NK-92 treated with Interleukin-12 subunit alpha and Interleukin-12 subunit beta, amount 100 ng/mL, for 24 hours (cell line): ENCODE measurements around the gene RRP12.
"Not testable (repeated sequence)": the region's sequence is repeated elsewhere in the genome, so short reads cannot be mapped to it uniquely, and the experiment has no call there.

Source experiments
- DNase-seq: peaks from one replicate; lab custom pipeline; 2025; lab: John Stamatoyannopoulos, UW

RRP12 gene

DNA sequence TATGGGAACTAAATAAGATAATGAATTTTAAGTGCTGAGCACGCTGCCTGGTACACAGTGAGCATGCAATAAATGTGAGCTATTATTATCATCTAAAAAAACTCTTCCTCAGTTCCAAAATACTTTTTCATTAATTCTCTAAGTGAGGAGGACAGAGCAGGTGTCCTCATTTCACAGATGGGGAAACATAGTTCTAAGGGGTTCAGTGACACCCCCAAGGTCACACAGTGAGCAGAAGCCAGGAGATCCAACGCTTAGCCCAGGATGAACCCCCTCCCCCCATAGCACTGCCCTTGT is 6.8 kb upstream of the RRP12 start:
- no peak for DNase-seq

DNA sequence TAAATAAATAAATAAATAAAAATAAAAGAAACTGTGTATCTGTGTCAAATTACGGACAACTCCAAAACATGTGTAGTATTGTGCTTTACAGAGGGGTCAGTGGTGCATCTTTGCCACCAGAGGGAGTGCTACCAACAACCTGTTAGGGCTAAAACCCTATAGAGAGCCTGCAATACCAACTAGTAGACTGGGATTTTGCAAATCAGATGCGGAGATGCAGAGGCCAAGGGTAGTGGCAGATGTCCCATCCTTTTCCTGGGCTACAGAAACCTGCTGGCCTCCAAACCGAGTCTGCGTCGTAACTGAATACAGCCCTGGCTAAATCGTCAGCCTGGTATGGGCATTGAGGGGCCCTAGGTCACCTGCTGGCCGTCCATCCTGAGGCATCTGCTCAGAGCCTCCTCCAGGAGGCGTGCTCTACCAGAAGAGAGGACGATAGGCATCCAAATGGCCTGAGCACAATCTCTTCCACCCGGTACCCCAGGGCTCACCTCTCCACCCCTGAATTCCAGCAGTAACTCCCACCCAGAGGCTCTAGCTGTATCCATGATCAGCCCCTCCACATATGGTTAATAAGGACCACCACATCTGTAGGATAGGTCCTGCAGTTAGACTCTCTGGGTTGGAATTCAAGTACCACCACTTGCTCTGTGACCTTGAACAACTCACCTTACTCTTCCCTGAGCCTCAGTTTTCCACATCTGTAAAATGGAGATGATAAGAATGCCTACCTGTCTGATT is 6.2 kb upstream of the RRP12 start:
- peak; percentile 58 for DNase-seq

DNA sequence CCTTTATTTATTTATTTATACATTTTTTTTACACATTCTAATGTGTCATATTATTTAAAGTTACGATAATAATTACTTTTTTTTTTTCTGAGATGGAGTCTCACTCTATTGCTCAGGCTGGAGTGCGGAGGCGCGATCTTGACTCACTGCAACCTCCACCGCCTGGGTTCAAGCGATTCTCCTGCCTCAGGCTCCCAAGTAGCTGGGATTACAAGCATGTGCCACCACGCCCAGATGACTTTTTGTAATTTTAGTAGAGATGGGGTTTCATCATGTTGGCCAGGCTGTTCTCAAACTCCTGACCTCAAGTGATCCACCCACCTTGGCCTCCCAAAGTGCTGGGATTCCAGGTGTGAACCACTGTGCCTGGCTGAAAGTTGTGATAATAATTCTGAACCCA is 5.3 kb upstream of the RRP12 start:
- DNase-seq = not testable (repeated sequence)

DNA sequence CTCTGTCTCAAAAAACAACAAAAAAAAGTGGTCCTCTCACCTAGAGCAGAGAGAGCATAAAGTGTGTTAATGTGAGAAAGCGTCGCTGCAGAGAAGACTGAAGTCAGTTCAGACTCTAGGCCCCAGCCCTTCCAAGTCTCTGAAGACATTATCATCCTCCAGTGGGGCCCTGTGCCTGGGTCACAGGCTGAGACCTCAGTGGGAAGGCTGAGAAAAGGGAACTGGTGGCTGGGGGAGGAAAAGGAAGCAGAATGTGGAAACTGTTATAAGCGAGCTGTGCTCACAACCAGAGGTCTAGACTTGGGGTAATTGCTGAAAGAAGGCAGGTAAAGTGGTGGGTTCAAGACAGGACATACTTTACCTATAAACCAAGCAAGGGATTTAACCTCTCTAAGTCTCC is 4.9 kb upstream of the RRP12 start:
- DNase-seq = no peak

DNA sequence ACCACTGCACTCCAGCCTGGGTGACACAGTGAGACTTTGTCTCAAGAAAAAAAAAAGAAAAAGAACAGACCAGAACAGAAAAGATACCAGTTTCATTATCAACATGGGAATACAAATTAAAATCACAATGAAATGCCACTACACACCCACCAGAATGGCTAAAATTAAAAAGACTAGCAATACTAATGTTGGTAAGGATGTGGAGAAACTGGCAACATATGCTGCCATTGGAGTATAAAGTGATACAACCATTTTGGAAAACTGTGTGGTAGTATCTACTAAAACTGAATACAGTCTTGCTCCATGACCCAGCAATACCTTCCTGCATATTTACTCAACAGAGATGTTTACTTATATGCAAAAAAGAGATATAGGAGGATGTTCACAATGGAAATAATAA is 2.9 kb upstream of the RRP12 start:
- DNase-seq = no peak

DNA sequence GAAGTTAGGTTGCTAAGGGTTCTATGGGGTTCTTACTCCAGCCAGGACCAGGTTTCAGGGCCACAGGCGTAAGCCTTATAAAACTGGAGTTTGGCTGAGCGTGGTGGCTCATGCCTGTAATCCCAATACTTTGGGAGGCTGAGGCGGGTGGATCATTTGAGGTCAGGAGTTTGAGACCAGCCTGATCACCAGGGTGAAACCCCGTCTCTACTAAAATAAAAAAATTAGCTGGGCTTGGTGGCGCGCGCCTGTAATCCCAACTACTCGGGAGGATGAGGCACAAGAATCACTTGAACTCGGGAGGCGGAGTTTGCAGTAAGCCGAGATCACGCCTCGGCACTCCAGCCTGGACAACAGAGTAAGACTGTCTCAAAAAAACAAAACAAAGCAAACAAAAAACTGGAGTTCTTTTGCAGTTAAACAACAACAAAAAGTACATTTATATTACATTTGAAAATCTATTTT is 347 bp upstream of the RRP12 start:
- no peak for DNase-seq

DNA sequence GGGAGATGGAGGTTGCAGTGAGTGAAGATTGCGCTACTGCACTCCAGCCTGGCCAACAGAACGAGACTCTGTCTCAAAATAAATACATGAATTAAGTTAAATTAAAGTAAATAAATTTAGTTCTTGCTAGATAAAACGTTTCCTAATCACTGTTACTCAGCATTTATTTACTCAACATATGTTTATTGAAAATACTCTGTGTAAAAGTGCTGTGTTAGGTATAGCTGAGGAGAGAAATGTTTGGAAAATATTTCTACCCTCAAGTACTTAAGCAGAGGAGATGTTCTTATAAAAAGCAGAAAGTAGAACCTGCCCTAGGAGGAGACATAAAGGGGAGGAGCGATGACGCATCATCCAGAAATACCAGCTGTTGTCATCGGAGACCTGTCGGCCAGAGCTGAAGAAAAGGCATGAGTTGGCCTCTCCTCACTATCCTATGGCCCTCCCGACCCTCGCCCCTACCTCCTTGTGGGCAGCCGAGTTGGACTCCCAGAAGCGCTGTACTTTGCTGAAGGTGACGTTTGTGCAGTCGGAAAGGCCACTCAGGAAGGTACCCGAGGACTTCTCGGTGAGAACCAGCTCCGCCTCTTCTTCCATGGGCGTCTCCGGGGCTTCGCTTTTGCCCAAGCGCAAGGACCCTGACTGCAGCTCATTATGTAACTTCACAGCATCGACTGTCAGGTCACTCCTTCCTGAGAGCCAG is 1.1 kb downstream of the RRP12 start:
- DNase-seq = no peak

DNA sequence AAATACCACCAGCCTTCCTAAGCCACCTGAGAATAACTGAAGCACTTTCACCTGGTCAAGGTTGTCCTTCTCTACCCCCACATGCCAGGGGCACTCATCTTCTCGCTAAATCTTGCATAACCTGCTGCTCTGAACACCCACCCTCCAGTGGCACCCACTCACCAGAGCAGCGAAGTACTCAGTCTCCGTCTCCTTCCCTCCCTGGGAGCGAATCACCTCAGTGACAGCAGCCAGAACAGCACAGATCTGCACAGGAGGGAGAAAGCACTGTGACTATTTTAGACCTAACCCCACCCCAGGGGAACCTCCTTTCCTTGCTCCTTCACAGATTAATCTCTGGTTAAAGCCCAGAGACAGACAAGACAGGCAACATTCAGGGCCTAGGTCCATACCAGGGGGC is 5.1 kb downstream of the RRP12 start:
- DNase-seq = no peak

DNA sequence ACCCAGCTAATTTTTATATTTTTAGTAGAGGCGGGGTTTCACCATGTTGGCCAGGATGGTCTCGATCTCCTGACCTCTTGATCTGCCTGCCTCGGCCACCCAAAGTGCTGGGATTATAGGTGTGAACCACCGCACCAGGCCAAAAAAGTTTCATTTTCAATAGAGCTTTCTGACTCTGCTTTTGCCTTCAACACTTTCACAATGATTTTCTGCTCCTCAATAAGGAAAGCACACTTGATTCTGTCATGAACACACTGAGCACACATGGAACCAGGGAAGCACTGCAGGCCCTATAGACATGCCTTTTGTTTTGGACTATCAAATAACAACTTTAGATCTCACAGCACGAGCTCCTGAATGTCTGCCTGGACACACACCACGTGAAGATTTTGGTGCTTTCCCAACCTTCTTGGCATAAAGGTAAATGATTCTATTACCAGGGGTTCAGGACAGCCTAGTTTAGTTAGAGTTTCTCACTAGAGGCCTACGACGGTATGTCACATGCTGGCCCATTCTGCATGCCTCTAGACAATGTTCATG is 8.0 kb downstream of the RRP12 start:
- no peak for DNase-seq

DNA sequence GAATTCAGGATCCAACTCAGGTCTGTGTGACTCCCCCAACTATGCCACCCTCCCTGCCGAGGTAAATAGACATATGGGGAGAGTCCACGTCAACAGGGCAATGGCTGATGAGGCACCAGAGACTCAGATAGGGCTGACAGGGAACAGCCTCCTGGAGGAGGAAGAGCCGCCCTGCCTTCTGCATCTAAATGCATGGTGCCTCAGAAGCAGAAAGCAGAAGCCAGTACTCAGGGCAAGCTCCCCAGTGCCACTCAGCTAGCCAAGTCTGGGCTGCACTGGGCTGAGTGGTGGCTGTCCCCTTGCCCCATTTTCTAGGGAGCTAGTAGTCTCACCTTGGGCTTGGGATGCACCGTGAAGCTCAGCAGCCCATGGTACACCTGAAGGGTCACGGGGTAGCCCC is 11.0 kb downstream of the RRP12 start:
- no peak for DNase-seq

DNA sequence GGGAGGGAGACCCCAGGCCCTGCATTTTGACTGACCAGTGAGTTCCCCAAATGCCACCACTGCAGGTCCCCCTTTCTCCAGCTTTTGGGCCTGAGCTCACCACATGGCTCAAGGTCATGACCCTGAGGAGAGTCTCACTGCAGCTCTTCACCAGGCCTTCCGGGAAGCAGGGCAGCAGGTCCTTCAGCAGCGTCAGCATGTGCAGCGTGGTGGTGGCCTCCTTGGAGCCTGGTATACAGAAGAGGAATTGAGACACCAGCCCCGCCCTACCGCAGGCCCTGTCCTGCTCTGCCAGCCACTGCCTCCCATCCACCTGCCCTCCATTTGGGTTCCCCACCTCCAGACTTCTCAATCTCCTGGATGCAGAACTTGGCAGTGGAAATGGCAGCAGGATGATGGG is 13.0 kb downstream of the RRP12 start:
- DNase-seq = no peak

DNA sequence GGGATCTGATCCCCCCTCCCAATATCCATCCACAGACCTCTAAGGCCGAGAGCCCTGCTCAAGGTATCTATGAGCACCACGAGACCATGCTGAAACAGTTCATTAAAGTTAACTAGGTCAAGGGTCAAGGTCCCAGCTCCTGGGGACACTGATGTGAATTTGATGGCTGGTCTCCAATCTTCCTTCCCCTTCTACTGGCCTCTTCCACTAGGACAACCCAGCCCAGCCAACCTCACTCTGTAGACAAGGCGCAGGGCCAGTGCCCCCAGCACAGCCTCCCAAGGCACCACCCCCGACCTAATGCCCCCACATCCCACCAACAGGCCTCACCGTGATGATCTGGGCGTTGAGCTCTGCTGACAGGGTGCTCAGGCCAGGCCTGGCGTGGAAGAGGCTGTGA is 15.6 kb downstream of the RRP12 start:
- DNase-seq = no peak

DNA sequence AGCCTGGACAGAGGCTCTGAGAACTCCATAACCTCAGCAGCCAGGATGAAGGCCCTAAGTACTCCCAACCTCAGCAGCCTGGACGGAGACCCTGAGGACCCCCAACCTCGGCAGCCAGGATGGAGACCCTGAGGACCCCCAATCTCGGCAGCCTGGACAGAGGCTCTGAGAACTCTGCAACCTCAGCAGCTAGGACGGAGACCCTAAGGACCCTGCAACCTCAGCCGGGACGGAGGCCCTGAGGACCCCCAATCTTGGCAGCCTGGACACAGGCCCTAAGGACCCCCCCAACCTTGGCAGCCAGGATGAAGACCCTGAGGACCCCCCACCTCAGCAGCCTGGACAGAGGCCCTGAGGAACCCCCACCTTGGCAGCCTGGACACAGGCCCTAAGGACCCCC is 16.5 kb downstream of the RRP12 start:
- no peak for DNase-seq

DNA sequence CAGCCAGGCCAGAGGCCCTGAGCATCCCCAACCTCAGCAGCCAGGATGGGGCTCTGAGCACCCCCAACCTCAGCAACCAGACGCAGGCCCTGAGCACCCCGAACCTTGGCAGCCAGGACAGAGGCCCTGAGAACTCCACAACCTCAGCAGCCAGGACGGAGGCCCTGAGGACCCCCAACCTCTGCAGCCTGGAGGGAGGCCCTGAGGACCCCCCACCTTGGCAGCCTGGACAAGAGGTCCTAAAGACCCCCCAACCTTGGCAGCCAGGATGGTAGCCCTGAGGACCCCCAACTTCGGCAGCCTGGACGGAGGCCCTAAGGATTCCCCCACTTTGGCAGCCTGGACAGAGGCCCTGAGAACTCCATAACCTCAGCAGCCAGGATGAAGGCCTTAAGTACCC is 17.0 kb downstream of the RRP12 start:
- no peak for DNase-seq

DNA sequence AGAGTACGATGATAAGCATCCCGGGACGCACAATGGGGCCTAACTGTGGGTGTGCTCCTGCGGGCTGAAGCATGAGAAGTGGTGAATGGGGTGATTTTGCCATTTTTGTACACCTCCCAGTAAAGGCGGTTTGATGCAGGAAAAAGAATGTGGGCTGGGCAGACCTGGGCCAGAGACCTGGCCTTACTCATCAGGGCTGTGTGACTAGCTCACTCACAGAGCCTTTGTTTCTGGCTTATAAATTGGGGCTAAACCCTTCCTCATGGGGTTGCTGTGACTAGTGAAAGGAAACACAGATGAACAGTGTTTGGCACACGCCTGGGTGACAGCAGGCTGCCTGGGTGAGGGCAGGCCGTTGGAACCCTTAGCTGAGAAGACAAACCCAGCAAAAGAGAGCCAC is 18.0 kb downstream of the RRP12 start:
- DNase-seq = no peak

DNA sequence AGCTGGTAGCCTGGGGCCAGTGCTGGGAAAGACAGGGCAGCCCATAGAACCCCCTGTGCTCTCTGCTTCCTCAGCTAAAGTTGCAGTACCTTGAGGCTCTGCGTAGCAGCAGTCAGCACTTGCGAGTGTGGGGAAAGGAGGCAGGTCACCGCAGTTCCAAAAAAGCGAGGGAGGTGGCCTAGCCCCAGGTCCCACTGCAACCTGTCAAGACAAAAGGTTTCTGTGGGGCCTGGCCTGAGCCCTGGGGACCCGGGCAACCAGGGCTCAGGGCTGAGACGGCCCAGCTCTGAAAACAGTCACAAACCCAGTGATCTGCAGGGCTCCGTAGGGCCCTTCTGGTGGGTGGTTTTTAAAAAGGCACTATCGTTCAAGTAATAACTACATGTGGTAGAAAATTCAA is 19.5 kb downstream of the RRP12 start:
- DNase-seq = no peak

DNA sequence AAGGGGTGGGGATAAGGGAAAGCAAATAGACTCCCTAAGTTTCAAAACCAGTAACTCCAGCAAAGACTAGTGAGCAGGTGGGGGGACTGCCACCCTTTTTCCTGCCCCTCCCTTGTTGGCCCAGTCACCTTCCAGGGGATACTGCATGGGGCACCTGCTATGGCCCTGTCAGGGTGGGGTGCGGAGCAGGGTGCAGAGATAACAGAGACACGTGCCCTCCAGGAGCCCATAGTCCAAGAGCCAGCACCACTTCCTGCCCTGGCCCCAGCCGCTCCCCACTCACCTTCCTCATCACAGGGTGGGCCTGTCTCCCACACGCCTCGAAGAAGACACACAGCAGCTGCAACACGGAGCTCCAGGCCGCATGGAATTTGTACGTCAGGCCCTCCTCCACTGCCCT is 20.6 kb downstream of the RRP12 start:
- no peak for DNase-seq

DNA sequence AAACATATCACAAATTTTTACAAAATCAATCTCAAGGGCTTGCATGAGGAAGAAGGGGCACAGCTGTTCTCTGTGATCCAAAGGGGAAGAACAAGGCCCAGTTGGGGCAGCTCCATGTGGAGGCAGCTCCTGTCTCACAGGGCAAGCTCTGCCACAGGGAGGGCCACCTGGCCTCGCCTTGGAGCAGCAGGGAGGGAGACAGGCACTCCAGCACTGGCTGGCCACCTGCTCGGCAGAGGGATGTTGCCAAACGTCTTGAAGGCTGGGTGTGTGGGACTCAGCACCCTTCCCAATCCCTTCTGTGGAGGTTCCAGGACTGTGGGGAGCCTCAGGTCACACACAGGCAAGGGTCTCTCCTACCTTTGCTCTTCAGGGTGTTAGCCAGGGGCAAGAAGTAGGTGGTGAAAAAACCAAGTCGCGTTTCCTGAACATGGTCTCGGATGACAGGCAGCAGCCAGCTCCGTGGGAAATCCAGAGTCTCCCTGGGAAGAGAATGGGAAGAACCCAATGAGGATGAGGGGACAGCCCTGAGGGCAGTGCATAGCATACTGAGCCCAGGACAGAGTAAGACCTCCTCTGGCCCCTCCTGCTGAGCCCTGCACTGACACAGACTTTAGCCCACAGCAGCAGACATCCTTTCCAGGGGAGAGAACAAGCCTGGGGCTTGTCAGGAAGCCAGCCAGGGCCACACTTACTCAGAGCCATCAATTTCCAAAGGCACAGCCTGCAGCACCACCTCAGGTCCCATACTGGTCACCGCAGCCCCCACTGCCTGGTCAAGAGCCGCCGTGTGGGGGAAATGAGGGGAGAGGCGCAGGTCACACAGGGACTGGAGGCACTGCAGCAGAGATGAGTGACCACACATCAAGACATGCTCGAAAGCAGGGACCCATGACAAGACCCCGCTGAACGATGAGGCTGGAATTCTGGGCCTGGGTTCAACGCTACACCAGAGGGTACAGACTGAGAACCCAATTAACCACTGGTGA is 21.9 kb downstream of the RRP12 start:
- no peak for DNase-seq

DNA sequence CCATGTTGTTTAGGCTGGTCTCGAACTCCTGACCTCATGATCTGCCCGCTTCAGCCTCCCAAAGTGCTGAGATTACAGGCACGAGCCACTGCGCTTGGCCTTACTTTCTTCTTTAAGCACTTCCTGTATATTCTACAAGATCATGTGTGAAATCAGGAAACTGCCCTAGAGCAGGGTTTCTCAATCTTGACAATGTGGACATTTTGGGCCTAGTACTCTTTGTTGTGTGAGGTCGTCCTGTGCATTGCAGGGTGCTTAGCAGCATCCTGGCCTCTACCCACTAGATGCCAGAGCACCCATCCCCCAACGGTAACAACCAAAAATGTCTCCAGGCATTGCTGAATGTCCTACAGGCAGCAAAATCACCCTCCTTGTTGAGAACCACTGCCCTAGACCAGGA is 24.7 kb downstream of the RRP12 start:
- no peak for DNase-seq

DNA sequence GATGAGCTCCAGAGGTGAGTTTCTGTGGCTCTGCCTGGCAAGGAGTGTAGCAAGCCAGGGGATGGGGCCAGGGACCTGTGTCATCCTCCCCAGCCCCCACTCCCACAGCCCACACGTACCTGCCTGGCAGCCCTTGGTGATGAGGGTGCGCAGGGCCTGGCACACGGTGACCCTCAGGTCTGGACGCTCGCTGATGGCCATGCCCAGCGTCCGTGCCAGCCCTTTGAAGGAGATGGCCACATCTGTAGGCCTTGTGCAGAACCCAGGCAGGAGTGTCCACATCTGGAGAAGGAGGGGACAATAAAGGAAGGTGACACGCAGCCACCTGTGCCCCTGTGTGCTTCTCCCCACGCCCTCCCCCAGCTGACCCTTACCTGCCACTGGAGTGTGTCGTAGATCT is 27.7 kb downstream of the RRP12 start:
- no peak for DNase-seq

DNA sequence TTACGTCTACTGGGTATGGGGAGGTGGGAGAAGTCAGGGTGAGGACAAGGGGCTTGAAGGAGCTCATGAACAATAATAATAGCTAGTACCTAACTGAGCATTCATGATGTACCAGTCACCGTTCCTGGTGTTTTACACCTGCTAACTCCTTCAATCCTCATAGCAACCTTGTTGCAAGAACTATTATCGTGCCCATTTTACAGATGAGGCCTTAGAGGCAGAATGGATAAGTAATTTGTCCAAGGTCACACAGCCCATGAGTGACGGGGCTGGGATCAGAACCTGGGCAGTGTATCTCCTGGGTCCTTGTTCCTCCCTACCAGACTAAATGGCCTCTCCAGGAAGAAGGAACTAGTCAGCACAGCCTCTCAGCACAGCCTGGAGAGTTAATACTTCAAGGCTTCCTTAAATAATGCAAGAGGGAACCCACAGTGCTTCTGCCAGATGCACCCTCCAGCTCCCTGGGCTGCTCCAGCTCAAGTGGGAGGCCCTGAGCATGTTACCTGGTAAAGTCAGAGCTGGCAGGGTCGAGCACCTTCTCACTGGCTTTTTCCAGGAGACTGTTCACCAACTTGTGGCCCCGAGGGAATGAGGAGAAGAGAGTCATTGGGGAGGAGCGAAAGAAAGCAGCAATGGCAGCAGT is 28.8 kb downstream of the RRP12 start:
- no peak for DNase-seq

DNA sequence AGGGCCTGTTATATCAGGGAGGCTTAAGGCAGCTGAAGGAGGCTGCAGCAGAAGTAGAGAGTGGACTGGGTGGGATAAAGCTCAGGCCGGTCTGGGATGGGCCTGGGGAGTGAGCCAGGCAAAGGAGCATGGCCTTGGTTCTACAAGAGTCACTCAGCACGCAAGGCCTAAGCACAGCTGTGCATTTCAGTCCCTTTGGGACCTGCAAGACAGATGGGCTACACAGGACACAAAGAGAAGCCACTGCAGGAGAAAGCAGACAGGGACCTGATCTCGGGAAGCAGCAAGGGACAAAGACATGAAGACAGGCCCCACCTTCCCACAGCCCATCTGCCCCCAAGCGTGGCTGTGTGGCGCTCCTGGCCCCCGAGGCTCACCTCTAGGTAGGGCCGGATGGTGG is 29.4 kb downstream of the RRP12 start:
- DNase-seq = no peak
